PC-9 (cell line): Measurements from ENCODE around the gene ADAMTS3. TPM values are rescaled to one million over a fixed set of nuclear protein-coding genes. Genes with fewer than 3 reads are reported as not detected.

Experiments
- BruUV-seq: library from RNA; stranded (reverse); fragments of 400-500 nt; replicated peaks from 2 replicates; lab custom pipeline; 2021; lab: Mats Ljungman, UMichigan
- CTCF ChIA-PET: fragments of 300-600 bp; sonication (Branson Sonifier 250); formaldehyde crosslinking; loops from one replicate; lab custom pipeline; 2022; ENCODE audit warnings: antibody characterized with exemption; lab: Charles Lee
- POLR2A ChIA-PET: fragments of 300-600 bp; sonication (Branson Sonifier 250); formaldehyde crosslinking; loops from one replicate; lab custom pipeline; 2022; ENCODE audit warnings: antibody characterized with exemption; ENCODE audit not compliant: unreplicated experiment; lab: Charles Lee
- DNase-seq, 2 experiments: peaks; one replicate each; pipeline versions ENCODE4 v3.0.0 to v3.0.0-alpha.2; 2015 to 2022; ENCODE audit warnings: mixed read lengths in 1 of 2
- H2AFZ ChIP-seq: fragments of 200-600 bp; sonication (generic); 2 replicates; pipeline ENCODE4 v1.8.1; 2017; ENCODE audit warnings: antibody characterized with exemption
- H3F3A ChIP-seq: fragments of 200-600 bp; sonication (generic); 2 replicates; pipeline ENCODE4 v1.8.1; 2017; ENCODE audit warnings: antibody characterized with exemption, mild to moderate bottlenecking, low read depth; ENCODE audit not compliant: insufficient read depth
- H3K27ac ChIP-seq: fragments of 200-600 bp; sonication (generic); 2 replicates; pipeline ENCODE4 v1.6.1; 2016; ENCODE audit warnings: mixed run types
- H3K27me3 ChIP-seq: fragments of 200-600 bp; sonication (generic); 2 replicates; pipeline ENCODE4 v1.6.1; 2016; ENCODE audit warnings: low read depth, mixed run types; ENCODE audit not compliant: insufficient read depth
- H3K36me3 ChIP-seq: fragments of 200-600 bp; sonication (generic); 2 replicates; pipeline ENCODE4 v1.6.1; 2016; ENCODE audit warnings: low read depth, mixed run types
- H3K4me1 ChIP-seq: fragments of 200-600 bp; sonication (generic); replicated peaks from 2 replicates; pipeline ENCODE4 v1.6.1; 2016; ENCODE audit warnings: mixed run types; ENCODE audit not compliant: insufficient read depth
- H3K4me2 ChIP-seq: fragments of 200-600 bp; sonication (generic); 2 replicates; pipeline ENCODE4 v1.6.1; 2017; ENCODE audit warnings: mixed run types
- H3K4me3 ChIP-seq: fragments of 200-600 bp; sonication (generic); 2 replicates; pipeline ENCODE4 v1.6.1; 2016; ENCODE audit warnings: mixed run types
- H3K79me2 ChIP-seq: fragments of 200-600 bp; sonication (generic); 2 replicates; pipeline ENCODE4 v1.6.1; 2017; ENCODE audit warnings: low read depth, mixed run types
- H3K9me2 ChIP-seq: fragments of 200-600 bp; sonication (generic); 2 replicates; pipeline ENCODE4 v1.8.1; 2017; ENCODE audit warnings: mild to moderate bottlenecking; ENCODE audit not compliant: insufficient read depth
- H3K9me3 ChIP-seq: fragments of 200-600 bp; sonication (generic); 2 replicates; pipeline ENCODE4 v1.8.1; 2016; ENCODE audit warnings: low read depth; ENCODE audit not compliant: insufficient read depth
- H4K20me1 ChIP-seq: fragments of 200-600 bp; sonication (generic); 2 replicates; pipeline ENCODE4 v1.8.1; 2017; ENCODE audit not compliant: insufficient read depth
- CTCF ChIP-seq: fragments of 200-600 bp; sonication (generic); conservative IDR thresholded peaks from 2 replicates; pipeline ENCODE4 v1.6.1; 2017; ENCODE audit warnings: mixed run types, antibody characterized with exemption, mild to moderate bottlenecking, moderate library complexity
- EZH2 ChIP-seq: fragments of 200-600 bp; sonication (generic); IDR thresholded peaks from 2 replicates; pipeline ENCODE4 v1.8.0; 2017; ENCODE audit warnings: antibody characterized with exemption, low read depth
- intact Hi-C: fragments of 100-400 bp; cut with micrococcal nuclease; formaldehyde crosslinking; loops from one replicate; pipeline ENCODE4 v1.10.0; 2022; ENCODE audit not compliant: unreplicated experiment
- total RNA-seq: library from RNA; stranded (reverse); gene quantifications from 2 replicates; pipeline ENCODE4 v1.2.3, GENCODE V29; 2021

The ADAMTS3 gene
- total RNA-seq, 1 experiment from 2014 or later = 0.76 TPM

DNA sequence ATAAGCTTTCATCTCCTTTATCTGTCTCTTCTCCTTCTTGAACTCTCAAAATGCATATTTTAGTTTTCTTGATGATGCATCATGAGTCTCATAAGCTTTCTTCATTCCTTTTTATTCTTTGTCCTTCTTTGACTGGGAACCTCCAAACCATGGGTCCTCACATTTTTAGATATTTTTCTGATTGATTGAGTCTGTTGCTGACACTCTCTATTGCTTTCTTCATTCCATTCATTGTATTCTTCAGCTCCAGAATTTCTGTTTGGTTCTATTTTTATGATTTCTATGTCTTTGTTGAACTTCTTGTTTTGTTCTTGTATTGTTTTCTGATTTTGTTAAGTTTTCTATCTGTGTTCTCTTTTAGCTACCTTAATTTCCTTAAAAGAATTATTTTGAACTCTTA is 74.9 kb downstream of the ADAMTS3 start:
- CTCF ChIA-PET = no interaction called here
- H3K4me3 ChIP-seq = no peak overlapping the region

GRCh38 chr4:72489267-72489666 is 79.8 kb downstream of the ADAMTS3 start:
- Histone ChIP-seq H3K9me2 (no peaks in the 10 kb centered on the region), H3K4me1 (no peaks in the 10 kb centered on the region), H3K4me2 (no peak overlapping the region), H2AFZ (no peak overlapping the region), H3K9me3 (no peaks in the 10 kb centered on the region), H3K27ac (no peak overlapping the region), H3K4me3 (no peak overlapping the region), H3K27me3 (no peaks in the 10 kb centered on the region), H3F3A (no peaks in the 10 kb centered on the region), H3K79me2 (no peaks in the 10 kb centered on the region), H4K20me1 (no peaks in the 10 kb centered on the region), H3K36me3 (no peaks in the 10 kb centered on the region)
- ChIA-PET CTCF (no interaction called here), POLR2A (no interaction called here)
- BruUV-seq = no TSS peak
- intact Hi-C loops = no loop called here
- TF ChIP-seq EZH2 (no peak), CTCF (no peak)
- no peak for DNase-seq

More for the DNA sequence above, 74.9 kb downstream of the ADAMTS3 start:
- TF ChIP-seq EZH2 = no peak
- no peak for TF ChIP-seq CTCF
- Histone ChIP-seq H3K9me2 (no peaks in the 10 kb centered on the region), H4K20me1 (no peaks in the 10 kb centered on the region), H3K27me3 (no peaks in the 10 kb centered on the region), H3K36me3 (no peaks in the 10 kb centered on the region), H3K27ac (no peak overlapping the region), H3K79me2 (no peaks in the 10 kb centered on the region), H2AFZ (no peak overlapping the region), H3F3A (no peaks in the 10 kb centered on the region), H3K4me1 (no peaks in the 10 kb centered on the region), H3K4me2 (no peak overlapping the region), H3K9me3 (no peaks in the 10 kb centered on the region)
- BruUV-seq = no TSS peak
- no peak for DNase-seq
- POLR2A ChIA-PET = no interaction called here
- intact Hi-C loops = no loop called here

DNA sequence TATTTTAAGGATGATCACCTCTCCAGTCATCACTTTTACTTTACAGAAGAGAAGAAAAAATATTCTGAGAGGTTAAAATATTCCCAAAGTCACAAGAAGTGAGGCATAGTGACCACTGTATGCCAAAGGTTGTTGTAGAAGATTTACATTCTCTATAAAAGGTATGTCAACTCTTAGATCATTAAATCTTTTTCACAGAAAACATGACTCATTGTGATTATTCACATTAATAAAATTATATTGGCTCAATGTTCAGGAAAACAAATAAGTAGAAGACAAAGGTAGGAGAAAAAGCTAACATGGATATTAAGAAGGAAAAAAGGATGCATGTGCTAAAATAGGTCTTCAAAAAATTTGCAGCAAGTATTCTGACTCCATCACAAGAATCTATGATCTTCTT is 82.0 kb downstream of the ADAMTS3 start:
- H4K20me1 ChIP-seq = no peaks in the 10 kb centered on the region
- H3K4me3 ChIP-seq = no peak overlapping the region
- DNase-seq = no peak
- CTCF ChIA-PET = no interaction called here
- H3K79me2 ChIP-seq = no peaks in the 10 kb centered on the region
- H3F3A ChIP-seq = no peaks in the 10 kb centered on the region
- H3K27ac ChIP-seq = no peak overlapping the region
- no TSS peak for BruUV-seq
- H3K9me2 ChIP-seq = no peaks in the 10 kb centered on the region
- H3K36me3 ChIP-seq = no peaks in the 10 kb centered on the region
- POLR2A ChIA-PET = no interaction called here
- H3K4me1 ChIP-seq = no peaks in the 10 kb centered on the region
- no peak overlapping the region for H2AFZ ChIP-seq
- no peaks in the 10 kb centered on the region for H3K9me3 ChIP-seq
- H3K4me2 ChIP-seq = no peak overlapping the region
- intact Hi-C loops = no loop called here
- no peak for TF ChIP-seq EZH2
- TF ChIP-seq CTCF = no peak
- H3K27me3 ChIP-seq = no peaks in the 10 kb centered on the region
